GM12892 (cell line): Measurements from ENCODE around the gene ST6GALNAC2.
"Not testable (repeated sequence)": the region's sequence is repeated elsewhere in the genome, so short reads cannot be mapped to it uniquely, and the experiment has no call there.

Source experiments
- DNase-seq: peaks from one replicate; pipeline ENCODE4 v3.0.0; 2011; ENCODE audit not compliant: insufficient read length
- FAIRE-seq: peaks from 2 replicates; lab custom pipeline; 2011; peaks lifted over from hg19 to GRCh38; lab: Jason Lieb, UNC
- POLR2A ChIP-seq: IDR thresholded peaks from 2 replicates; pipeline ENCODE4 v1.6.1; 2011; ENCODE audit warnings: low read depth, low read length, control low read depth
- POLR2AphosphoS5 ChIP-seq: IDR thresholded peaks from 2 replicates; pipeline ENCODE4 v1.6.1; 2011; ENCODE audit warnings: low read depth, low read length, control low read depth
- TAF1 ChIP-seq: IDR thresholded peaks from 2 replicates; pipeline ENCODE4 v1.6.1; 2011; ENCODE audit warnings: low read depth, mild to moderate bottlenecking, control low read depth, low read length, borderline replicate concordance

The ST6GALNAC2 gene

DNA sequence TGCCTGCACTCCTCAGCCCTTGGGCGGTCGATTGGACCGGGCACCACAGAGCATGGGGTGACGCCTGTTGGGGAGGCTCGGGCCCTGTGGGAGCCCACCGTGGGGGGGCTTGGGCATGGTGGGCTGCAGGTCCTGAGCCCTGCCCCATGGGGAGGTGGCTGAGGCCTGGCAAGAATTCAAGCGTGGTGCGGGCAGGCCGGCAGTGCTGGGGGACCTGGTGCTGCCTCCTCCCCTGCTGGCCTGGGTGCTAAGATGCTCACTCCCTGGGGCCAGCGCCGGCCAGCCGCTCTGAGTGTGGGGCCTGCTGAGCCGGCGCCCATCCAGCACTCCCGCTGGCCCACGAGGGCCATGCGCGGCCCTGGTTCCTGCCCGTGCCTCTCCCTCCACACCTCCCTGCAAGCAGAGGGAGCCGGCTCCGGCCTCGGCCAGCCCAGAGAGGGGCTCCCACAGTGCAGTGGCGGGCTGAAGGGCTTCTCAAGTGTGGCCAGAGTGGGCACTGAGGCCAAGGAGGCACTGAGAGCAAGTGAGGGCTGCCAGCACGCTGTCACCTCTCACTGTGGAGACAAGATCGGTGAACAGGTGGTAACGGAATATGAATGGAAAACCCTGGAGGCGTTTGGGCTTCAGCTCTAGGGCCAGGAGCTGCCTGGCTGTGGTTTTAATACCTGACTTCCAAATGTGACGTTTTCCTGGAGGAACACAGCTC, 29.4 kb upstream of the ST6GALNAC2 start:
- TF ChIP-seq TAF1 (no peak), POLR2A (no peak), POLR2AphosphoS5 (no peak)
- no peak for FAIRE-seq
- no peak for DNase-seq

DNA sequence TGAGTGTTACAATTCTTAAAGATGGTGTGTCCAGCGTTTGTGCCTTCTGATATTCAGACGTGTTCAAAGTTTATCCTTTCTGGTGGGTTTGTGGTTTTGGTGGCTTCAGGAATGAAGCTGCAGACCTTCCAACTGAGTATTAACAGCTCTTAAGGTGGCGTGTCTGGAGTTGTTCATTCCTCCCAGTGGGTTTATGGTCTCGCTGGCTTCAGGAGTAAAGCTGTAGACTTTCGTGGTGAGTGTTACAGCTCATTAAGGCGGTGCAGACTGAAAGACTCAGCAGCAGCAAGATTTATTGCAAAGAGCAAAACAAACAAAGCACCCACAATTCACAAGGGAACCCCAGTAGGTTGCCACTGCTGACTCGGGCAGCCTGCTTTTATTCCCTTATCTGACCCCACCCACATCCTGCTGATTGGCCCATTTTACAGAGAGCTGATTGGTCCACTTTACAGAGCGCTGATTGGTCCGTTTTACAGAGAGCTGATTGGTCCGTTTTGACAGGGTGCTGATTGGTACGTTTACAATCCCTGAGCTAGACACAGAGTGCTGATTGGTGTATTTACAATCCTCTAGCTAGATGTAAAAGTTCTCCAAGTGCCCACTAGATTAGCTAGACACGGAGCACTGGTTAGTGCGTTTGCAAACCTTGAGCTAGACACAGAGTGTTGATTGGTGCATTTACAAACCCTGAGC, 28.6 kb upstream of the ST6GALNAC2 start:
- FAIRE-seq, DNase-seq: not testable (repeated sequence)

DNA sequence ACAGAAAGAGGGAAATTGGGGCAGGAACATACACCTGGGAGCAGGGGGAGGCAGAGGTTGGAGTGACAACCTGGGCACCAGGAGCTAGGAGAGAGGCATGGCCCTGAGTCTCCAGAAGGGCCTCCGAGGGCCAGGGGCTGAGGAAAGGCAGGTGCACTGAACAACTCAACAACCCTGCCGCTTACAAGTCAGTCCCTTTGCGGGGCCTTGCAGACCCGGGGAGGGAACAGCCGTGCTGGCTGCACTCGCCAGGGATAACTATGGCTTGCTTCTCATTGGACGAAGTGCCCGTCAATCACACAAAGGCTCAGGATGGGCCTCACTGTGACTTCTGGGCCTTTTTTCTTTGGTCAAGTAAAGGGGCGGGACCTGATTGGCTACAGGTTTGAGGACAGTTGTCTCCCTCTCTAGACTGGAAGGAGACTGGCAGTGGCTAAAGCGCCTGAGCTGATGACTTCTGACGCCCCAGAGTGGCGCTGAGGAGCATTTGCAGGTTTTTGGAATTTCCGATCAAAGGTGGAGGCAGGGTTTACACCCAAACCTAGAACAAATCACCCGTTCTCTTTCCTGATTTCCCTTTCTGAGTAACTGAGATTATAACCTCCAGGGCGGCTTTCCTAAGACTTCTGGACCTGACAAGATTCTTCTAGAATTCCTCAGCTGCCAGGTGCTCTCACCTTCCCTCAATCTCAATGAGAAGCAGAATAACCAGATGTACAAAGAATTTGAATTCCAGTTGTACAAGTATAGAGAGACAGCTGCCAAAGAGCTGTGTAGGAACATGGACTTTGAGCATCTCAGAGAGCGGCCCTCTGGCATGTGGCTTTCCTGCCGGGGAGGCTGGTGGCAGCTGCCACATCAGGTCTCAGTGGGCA, 27.6 kb upstream of the ST6GALNAC2 start:
- FAIRE-seq, result no peak
- no peak for TF ChIP-seq TAF1
- TF ChIP-seq POLR2A, result no peak
- no peak for TF ChIP-seq POLR2AphosphoS5

DNA sequence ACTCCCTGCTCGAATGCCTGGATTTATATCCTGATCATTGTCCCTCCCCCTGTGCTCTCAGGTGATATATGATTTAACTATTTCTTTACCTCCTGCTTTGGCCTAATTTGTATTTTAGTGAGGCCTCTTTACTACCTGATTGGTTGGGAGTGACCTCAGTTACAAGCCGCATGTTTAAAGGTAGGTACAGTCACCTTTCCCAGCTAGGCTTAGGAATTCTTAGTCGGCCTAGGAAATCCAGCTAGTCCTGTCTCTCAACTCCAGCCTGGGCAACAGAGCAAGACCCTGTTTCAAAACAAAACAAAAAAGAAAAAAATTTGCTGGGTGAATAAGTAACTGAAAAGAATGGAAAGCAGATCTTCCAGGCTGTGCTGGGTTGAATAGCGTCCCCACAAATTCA, 26.8 kb upstream of the ST6GALNAC2 start:
- TF ChIP-seq POLR2AphosphoS5, result no peak
- no peak for TF ChIP-seq TAF1
- TF ChIP-seq POLR2A, result no peak
- no peak for FAIRE-seq
- DNase-seq, result no peak

More for the DNA sequence above, 27.6 kb upstream of the ST6GALNAC2 start:
- no peak for DNase-seq

DNA sequence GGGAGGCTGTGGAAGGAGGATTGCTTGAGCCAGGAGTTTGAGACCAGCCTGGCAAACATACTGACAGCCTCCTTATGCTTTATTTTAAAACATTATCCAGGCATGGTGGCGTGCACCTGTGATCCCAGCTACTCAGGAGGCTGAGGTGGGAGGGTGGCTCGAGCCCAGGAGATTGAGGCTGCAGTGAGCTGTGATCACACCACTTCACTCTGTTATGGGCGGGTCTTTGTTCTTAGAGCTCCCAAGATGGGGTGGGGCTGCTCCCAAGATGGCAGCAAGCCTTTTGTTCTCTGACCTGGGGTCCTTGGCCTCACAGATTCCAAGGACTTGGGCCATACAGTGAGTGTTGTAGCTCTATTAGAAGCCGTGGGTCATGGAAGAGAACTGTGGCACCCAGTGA, 26.1 kb upstream of the ST6GALNAC2 start:
- TF ChIP-seq POLR2A (no peak), POLR2AphosphoS5 (no peak), TAF1 (no peak)
- DNase-seq, result no peak
- FAIRE-seq, result no peak

DNA sequence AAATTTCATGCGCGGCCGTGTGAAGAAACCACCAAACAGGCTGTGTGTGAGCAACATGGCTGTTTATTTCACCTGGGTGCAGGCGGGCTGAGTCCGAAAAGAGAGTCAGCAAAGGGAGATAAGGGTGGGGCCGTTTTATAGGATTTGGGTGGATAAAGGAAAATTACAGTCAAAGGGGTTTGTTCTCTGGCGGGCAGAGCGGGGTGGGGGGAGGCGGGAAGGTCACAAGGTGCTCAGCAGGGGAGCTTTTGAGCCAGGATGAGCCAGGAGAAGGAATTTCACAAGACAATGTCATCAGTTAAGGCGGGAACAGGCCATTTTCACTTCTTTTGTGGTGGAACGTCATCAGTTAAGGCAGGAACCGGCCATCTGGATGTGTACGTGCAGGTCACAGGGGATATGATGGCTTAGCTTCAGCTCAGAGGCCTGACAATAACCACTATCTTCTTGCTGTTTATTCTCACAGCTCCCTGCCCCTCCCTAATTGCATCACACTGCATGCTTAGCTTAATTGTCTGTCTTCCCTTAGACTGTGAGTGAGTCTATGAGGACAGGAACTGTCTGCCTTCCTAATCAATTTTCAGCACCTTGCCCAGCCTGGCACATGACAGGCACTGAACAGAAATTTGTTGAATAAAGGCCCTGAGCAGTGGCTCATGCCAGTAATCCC, 25.6 kb upstream of the ST6GALNAC2 start:
- FAIRE-seq, DNase-seq: not testable (repeated sequence)

DNA sequence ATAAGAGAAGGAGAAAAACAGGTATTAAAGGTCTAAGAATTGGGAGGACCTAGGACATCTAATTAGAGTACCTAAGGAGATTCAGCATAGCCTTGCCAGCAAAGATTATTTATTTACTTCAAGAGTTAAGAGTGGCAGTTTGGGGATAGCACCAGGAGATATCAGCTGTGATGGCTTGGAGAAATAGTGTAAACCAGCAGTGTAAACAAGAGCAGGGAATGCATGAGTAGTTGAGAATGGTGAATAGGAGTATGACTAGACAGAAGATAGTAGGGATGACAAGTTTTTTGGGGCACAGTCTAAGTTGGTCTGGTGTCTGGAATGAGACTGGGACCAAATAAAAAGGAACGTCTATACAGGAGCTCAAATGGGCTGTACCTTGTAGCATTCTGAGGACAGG, 21.0 kb upstream of the ST6GALNAC2 start:
- FAIRE-seq, result not testable (repeated sequence)

DNA sequence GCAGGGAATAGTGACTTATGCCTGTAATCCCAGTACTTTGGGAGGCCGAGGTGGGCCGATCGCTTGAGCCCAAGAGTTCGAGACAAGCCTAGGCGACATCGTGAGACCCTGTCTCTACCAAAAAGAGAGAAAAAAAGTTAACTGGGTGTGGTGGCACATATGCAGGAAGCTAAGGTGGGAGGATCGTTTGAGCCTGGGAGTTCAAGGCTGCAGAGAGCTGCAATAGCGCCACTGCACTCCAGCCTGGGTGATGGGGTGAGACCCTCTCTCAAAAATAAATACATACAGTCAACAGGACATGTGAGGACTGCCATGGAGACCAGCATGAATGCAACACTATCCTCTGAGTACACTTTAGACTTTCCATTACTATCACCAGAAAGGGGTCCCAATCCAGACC, 15.4 kb upstream of the ST6GALNAC2 start:
- no peak for TF ChIP-seq POLR2A
- FAIRE-seq (no peak), DNase-seq (no peak)

More for the DNA sequence above, 21.0 kb upstream of the ST6GALNAC2 start:
- DNase-seq, result not testable (repeated sequence)

DNA sequence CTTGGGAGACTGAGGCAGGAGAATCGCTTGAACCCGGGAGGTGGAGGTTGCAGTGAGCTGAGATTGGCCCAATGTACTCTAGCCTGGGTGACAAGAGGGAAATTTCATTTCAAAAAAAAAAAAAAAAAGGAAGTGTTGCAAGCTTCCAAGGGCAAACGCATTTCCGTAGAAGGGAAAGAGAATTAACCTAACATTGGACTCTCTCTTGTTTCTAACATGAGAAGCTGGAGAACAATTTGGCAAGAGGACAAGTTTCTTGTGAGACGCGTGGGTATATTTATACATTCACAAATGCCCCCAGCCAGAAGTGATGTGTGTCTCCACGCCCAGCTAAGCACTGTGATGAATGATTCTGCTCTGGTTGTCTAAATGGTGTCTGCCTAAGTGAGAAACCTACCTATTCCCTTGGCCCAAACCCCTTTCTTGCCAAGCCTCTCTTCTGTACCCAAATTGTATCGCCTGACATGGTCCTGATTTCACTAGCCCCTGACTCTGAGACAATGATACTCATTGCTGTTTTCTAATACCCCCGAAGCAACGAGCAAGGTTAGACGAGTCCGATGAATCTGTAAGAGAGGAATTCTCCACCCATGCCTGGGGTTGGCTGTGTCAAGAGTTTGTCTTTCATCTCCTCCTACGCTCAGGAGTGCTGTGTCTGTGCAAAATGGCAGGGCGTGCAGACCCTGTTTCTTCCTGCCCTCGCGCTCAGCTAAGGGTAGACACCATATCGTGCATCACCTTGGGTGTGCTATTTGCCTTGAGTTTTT, 14.2 kb upstream of the ST6GALNAC2 start:
- DNase-seq (no peak), FAIRE-seq (no peak)
- no peak for TF ChIP-seq POLR2A
- TF ChIP-seq POLR2AphosphoS5, result no peak
- no peak for TF ChIP-seq TAF1

DNA sequence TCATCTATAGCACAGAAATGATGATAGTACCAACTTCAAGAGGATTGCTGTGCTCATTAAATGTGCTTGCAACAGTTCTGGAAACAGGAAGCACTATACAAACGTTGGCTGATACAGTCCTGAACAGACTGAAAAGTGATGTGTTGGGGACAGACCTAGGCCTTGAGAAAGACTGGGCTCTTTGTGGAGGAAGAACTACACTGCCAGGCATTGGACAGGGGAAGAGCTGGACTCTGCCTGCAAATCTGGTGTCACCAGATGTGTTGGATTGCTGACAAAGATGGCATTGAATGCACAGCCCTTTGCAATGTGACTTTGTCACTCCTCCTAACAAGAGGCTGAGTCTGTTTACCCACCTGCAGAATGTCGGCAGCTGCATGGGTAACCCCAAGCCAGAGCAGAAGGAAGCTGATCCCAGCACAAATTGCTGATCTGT, 12.4 kb upstream of the ST6GALNAC2 start:
- TF ChIP-seq POLR2A, result no peak
- TF ChIP-seq TAF1, result no peak
- no peak for TF ChIP-seq POLR2AphosphoS5
- DNase-seq (no peak), FAIRE-seq (no peak)
